Vagina (tissue), 2 donors: ENCODE data around the gene FANK1. TPM values are rescaled to one million over a fixed set of nuclear protein-coding genes. Genes with fewer than 3 reads are reported as not detected.

Experiments used
- DNase-seq, 2 donors: peaks; one replicate each; pipeline ENCODE4 v3.0.0-alpha.2; 2017; ENCODE audit errors: extremely low spot score in 2 of 2
- H3K27ac ChIP-seq: fragments of 200-600 bp; sonication (generic); one replicate; pipeline ENCODE4 v1.5.1; 2019
- H3K27me3 ChIP-seq: fragments of 200-600 bp; sonication (generic); one replicate; pipeline ENCODE4 v1.5.1; 2019
- H3K36me3 ChIP-seq, 2 donors: fragments of 200-600 bp; sonication (generic); one replicate each; pipeline ENCODE4 v1.5.1; 2017 to 2019
- H3K4me1 ChIP-seq: fragments of 200-600 bp; sonication (generic); one replicate; pipeline ENCODE4 v1.5.1; 2019
- H3K4me3 ChIP-seq, 2 donors: fragments of 200-600 bp; sonication (generic); 1 replicate in 1 of 2; 2 replicates in 1 of 2; pipeline ENCODE4 v1.5.1; 2016 to 2019
- H3K9me3 ChIP-seq: fragments of 200-600 bp; sonication (generic); one replicate; pipeline ENCODE4 v1.5.1; 2019
- POLR2A ChIP-seq, 2 donors: fragments of 450-650 bp; IDR thresholded peaks; one replicate each; pipeline ENCODE4 v1.6.1; 2017; ENCODE audit warnings: antibody characterized with exemption in 2 of 2, mild to moderate bottlenecking in 2 of 2, moderate library complexity in 2 of 2
- POLR2AphosphoS5 ChIP-seq, 2 donors: sonication (generic); formaldehyde crosslinking; IDR thresholded peaks; one replicate each; pipeline ENCODE4 v1.9.0; 2017; ENCODE audit warnings: antibody characterized with exemption in 2 of 2, mild to moderate bottlenecking in 2 of 2, low read depth in 1 of 2; ENCODE audit not compliant: insufficient read depth in 1 of 2
- intact Hi-C: fragments of 100-400 bp; cut with DNase I; formaldehyde crosslinking; loops from one replicate; pipeline ENCODE4 v1.15.1; 2023
- total RNA-seq: library from RNA; depleted of rRNA; stranded (reverse); fragments of >200 nt; gene quantifications from one replicate; pipeline ENCODE4 v1.2.3, GENCODE V29; 2016
- TF ChIP-seq, protein P1 (sequence below), 3 experiments: fragments of 450-650 bp in 2 of 3; fragments of 200-600 bp in 1 of 3; sonication (generic) in 1 of 3; IDR thresholded peaks; one replicate each; pipeline ENCODE4 v1.5.1; 2017 to 2019; ENCODE audit warnings: antibody characterized with exemption in 3 of 3, mild to moderate bottlenecking in 2 of 3, moderate library complexity in 2 of 3

FANK1 gene
- total RNA-seq, 1 donor from 2014 or later = 6.6 TPM

DNA sequence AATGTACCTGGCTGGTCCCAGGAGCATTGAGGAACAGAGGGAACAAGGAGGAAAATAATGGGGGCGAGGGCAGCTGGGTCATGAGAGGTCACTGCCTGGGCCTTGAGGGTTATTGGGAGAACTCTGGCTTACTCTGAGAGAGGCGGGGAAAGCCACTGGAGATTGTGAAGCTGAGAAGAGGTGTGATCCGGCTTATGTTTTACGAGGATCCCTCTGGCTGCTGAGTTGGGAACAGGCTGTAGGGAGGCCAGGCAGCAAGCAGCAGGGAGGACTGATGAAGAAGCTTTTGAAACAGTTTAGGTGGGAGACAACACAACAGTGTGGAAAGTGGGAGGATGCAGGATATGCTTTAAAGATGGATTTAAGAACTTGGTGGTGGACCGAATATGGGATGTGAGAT lies 87.3 kb downstream of the FANK1 start:
- H3K4me1 ChIP-seq = no peaks in the 10 kb centered on the region
- no peak overlapping the region for H3K27ac ChIP-seq
- no peaks in the 10 kb centered on the region for H3K9me3 ChIP-seq
- no peak overlapping the region for H3K4me3 ChIP-seq
- intact Hi-C loops = no loop called here
- DNase-seq = no peak
- TF ChIP-seq, protein P1, sequence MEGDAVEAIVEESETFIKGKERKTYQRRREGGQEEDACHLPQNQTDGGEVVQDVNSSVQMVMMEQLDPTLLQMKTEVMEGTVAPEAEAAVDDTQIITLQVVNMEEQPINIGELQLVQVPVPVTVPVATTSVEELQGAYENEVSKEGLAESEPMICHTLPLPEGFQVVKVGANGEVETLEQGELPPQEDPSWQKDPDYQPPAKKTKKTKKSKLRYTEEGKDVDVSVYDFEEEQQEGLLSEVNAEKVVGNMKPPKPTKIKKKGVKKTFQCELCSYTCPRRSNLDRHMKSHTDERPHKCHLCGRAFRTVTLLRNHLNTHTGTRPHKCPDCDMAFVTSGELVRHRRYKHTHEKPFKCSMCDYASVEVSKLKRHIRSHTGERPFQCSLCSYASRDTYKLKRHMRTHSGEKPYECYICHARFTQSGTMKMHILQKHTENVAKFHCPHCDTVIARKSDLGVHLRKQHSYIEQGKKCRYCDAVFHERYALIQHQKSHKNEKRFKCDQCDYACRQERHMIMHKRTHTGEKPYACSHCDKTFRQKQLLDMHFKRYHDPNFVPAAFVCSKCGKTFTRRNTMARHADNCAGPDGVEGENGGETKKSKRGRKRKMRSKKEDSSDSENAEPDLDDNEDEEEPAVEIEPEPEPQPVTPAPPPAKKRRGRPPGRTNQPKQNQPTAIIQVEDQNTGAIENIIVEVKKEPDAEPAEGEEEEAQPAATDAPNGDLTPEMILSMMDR (IDR thresholded peaks at IDR 0.05) = no peak
- TF ChIP-seq POLR2A (IDR thresholded peaks at IDR 0.05) (no peak), POLR2AphosphoS5 (IDR thresholded peaks at IDR 0.05; ENCODE audit: insufficient read depth in 1 of 2, low read depth in 1 of 2) (no peak)
- no peaks in the 10 kb centered on the region for H3K27me3 ChIP-seq
- no peaks in the 10 kb centered on the region for H3K36me3 ChIP-seq

DNA sequence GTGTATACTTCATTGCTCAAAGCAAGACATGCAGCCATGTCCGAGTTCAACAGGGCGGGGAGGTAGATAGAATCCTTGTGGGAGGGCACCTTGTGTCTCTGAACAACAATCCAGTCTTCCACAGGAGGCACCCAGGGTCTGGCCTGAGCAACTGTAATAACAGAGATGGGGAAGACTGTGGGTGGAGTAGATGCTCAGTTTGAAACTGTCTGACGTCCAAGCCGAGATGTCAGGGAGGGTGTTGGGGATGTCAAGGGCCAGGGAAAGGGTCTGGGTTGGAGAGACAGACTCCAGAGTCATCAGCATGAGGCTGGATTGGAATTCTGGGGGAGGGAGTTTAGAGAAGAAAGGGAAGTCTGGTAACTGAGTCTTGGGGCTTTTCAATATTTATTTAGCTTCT lies 88.0 kb downstream of the FANK1 start:
- no peak overlapping the region for H3K4me3 ChIP-seq
- no peak overlapping the region for H3K27ac ChIP-seq
- no peak for DNase-seq
- H3K36me3 ChIP-seq = no peaks in the 10 kb centered on the region
- no peaks in the 10 kb centered on the region for H3K4me1 ChIP-seq
- TF ChIP-seq, protein P1 (IDR thresholded peaks at IDR 0.05) = no peak
- TF ChIP-seq POLR2AphosphoS5 (IDR thresholded peaks at IDR 0.05; ENCODE audit: insufficient read depth in 1 of 2, low read depth in 1 of 2) = no peak
- TF ChIP-seq POLR2A (IDR thresholded peaks at IDR 0.05) = no peak
- H3K9me3 ChIP-seq = no peaks in the 10 kb centered on the region
- intact Hi-C loops = no loop called here
- H3K27me3 ChIP-seq = no peaks in the 10 kb centered on the region

DNA sequence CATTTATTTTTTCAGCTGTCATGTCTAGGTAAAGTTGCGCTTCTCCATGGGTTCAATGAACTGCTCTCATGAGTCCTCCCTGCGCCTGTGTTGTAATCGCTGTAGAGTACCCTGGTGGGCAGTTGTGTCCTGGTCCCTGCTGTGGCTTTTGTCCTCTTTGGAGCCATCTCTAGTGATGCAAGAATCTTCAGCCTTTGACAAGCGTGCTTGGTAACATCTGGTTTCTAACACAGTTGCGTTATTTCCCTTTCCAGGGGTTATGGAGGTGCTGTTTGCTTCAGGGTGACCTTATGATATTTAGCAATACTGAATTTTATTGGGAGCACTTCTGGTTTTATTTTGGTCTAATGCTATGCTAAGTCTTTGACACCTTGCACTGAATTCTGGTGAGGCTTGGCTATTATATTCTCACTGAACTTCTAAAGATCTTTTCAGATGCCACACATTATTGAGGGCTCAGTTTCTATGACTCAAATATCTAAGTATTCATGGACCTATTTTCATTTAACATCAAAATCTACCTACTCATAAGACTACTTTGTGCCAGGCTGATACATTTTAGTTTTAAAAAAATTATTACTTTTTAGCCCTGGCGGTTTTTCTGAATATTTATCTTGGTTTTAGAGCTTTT lies 88.6 kb downstream of the FANK1 start:
- intact Hi-C loops = no loop called here
- Histone ChIP-seq H3K36me3 (no peaks in the 10 kb centered on the region), H3K27ac (no peak overlapping the region), H3K4me1 (no peaks in the 10 kb centered on the region), H3K9me3 (no peaks in the 10 kb centered on the region), H3K27me3 (no peaks in the 10 kb centered on the region), H3K4me3 (no peak overlapping the region)
- TF ChIP-seq, protein P1 (IDR thresholded peaks at IDR 0.05) = no peak
- no peak for TF ChIP-seq POLR2AphosphoS5 (IDR thresholded peaks at IDR 0.05; ENCODE audit: insufficient read depth in 1 of 2, low read depth in 1 of 2)
- TF ChIP-seq POLR2A (IDR thresholded peaks at IDR 0.05) = no peak
- no peak for DNase-seq

DNA sequence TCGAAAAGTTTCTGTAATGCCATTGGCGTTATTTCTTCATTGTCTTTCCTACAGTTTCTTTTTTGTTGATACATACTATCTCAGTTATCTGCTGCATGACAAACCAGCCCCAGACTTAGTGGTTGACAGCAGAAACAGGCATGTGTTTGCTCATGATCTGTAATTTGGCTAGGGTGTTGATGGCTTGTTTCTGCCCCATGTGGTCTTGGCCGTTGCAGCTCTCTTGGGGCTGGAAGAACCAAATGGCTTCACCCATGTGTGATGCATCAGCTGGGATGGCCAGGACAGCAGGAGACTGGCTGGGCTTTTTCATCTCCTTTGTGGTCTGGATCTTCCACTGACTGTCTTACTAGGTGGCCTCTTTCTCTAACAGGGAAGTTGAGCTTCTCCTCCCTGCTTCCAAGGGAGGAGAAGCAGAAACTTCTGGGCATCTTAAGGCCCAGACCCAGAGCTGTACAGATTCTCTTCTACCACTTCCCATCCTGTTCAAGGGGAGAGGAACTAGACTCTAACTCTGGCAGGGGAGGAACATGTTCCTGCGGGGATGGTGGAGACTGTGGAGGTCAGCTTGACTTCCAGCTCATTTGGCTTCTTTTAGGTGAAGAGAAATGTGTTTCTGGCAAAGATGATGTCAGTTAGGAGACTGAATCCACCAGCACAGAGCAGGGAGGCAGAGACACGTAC lies 89.3 kb downstream of the FANK1 start:
- TF ChIP-seq POLR2AphosphoS5 (IDR thresholded peaks at IDR 0.05; ENCODE audit: insufficient read depth in 1 of 2, low read depth in 1 of 2) (no peak), POLR2A (IDR thresholded peaks at IDR 0.05) (no peak)
- TF ChIP-seq, protein P1 (IDR thresholded peaks at IDR 0.05) = no peak
- intact Hi-C loops = no loop called here
- H3K27ac ChIP-seq = no peak overlapping the region
- no peak for DNase-seq
- H3K36me3 ChIP-seq = no peaks in the 10 kb centered on the region
- H3K4me1 ChIP-seq = no peaks in the 10 kb centered on the region
- no peaks in the 10 kb centered on the region for H3K27me3 ChIP-seq
- no peaks in the 10 kb centered on the region for H3K9me3 ChIP-seq
- H3K4me3 ChIP-seq = no peak overlapping the region

DNA sequence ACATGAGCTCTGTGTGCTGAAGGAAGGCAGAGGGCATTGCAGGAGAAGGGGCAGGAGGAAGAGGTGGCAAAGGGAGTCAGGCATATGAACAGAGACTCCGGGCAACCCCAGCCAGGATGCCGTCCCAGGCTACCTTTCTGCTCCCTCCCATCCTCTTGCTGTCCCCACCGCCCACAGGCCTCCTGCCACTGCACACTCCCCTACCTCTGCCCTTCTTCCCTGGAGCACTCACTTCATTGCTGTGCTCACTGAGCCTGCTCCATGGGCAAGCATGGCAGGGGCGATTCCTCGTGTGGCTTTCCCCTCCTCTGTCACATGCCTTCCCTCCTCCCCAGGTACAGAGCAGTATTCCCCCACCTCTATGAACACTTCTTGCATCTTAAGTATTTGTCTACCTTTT lies 93.4 kb downstream of the FANK1 start:
- DNase-seq = no peak
- no peaks in the 10 kb centered on the region for H3K9me3 ChIP-seq
- H3K27me3 ChIP-seq = no peaks in the 10 kb centered on the region
- H3K27ac ChIP-seq = no peak overlapping the region
- H3K4me1 ChIP-seq = no peaks in the 10 kb centered on the region
- H3K36me3 ChIP-seq = no peaks in the 10 kb centered on the region
- no peak overlapping the region for H3K4me3 ChIP-seq
- intact Hi-C loops = loop anchor here (5.0 kb wide), 1 partner anchor 398 kb away; the partner anchor contains the start of gene ADAM12
- TF ChIP-seq, protein P1 (IDR thresholded peaks at IDR 0.05) = no peak
- TF ChIP-seq POLR2A (IDR thresholded peaks at IDR 0.05) (no peak), POLR2AphosphoS5 (IDR thresholded peaks at IDR 0.05; ENCODE audit: insufficient read depth in 1 of 2, low read depth in 1 of 2) (no peak)
